GM12878 (cell line): ENCODE data around the gene PPARD.

Experiments used
- EZH2 ChIP-seq: IDR thresholded peaks from 2 replicates; pipeline ENCODE4 v1.6.1; 2012; ENCODE audit warnings: low read depth, mild to moderate bottlenecking, control low read depth, inconsistent platforms, low read length, borderline replicate concordance; ENCODE audit not compliant: control insufficient read depth
- MAX ChIP-seq: IDR thresholded peaks from 2 replicates; pipeline ENCODE4 v1.6.1; 2012; ENCODE audit warnings: low read depth, low read length, improper control_type of control experiment
- PKNOX1 ChIP-seq: fragments of 450-650 bp; IDR thresholded peaks from 2 replicates; pipeline ENCODE4 v1.6.1; 2016; ENCODE audit warnings: mild to moderate bottlenecking
- SMC3 ChIP-seq: IDR thresholded peaks from 2 replicates; pipeline ENCODE4 v1.6.1; 2011; ENCODE audit warnings: low read length, improper control_type of control experiment, borderline replicate concordance
- SP1 ChIP-seq: IDR thresholded peaks from one replicate; pipeline ENCODE4 v1.6.1; 2011; ENCODE audit warnings: low read depth, low read length
- TAF1 ChIP-seq: IDR thresholded peaks from 2 replicates; pipeline ENCODE4 v1.6.1; 2011; ENCODE audit warnings: mild to moderate bottlenecking, low read depth, low read length, borderline replicate concordance

DNA sequence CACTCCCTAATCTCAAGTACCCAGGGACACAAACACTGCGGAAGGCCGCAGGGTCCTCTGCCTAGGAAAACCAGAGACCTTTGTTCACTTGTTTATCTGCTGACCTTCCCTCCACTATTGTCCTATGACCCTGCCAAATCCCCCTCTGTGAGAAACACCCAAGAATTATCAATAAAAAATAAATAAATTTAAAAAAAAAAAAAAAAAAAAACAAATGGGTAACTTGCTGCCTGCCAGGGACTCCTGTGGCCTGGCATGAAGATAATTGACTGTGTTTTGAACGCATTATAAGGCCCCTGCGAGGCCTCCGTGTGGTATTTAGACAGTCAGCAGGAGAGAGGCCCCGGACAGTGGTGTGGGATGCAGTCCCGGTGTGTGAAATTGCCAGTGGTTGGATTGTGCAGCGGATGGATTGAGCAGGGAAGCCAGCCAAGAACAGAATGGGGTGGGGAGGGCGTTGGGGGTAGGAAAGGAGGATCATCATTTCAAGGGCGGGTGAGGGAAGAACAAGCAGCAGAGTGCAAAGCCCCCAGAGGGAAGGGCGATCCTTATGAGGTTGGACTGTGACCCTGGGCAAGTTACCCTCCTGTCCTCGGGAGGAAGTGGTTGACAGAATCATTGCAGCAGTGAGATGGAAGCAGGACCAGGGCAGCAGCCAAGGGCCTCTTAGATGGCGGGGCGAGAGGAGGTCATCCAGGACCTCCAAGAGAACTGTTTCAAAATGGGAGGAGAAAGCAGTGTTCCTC lies 43.3 kb downstream of the PPARD start:
- TF ChIP-seq SP1 (no peak), MAX (no peak), TAF1 (no peak), EZH2 (no peak), SMC3 (no peak), PKNOX1 (no peak)
